Right lobe of liver (tissue), 6 donors: ENCODE measurements around the gene CACNA1C. TPM values are rescaled to one million over a fixed set of nuclear protein-coding genes. Genes with fewer than 3 reads are reported as not detected.

Experiments
- ATAC-seq, 4 donors: fragments of 200-7000 bp; cut with Tn5 transposase; one replicate each; pipeline ENCODE4 v1.9.1; 2020; ENCODE audit warnings: mild to moderate bottlenecking in 4 of 4, moderate library complexity in 4 of 4
- DNase-seq, 3 donors: peaks; one replicate each; pipeline ENCODE4 v3.0.0-alpha.2; 2020
- H3K27ac ChIP-seq, 3 donors: fragments of 200-600 bp; one replicate each; pipeline ENCODE4 v1.8.0; 2022
- H3K27me3 ChIP-seq, 2 donors: fragments of 200-600 bp; one replicate each; pipeline ENCODE4 v1.8.0; 2022
- H3K36me3 ChIP-seq, 4 donors: fragments of 200-600 bp; sonication (generic) in 1 of 4; one replicate each; pipeline versions ENCODE4 v1.5.1 to v1.8.0; 2017 to 2022; ENCODE audit warnings: control low read depth in 1 of 4
- H3K4me1 ChIP-seq, 4 donors: fragments of 200-600 bp; sonication (generic) in 1 of 4; one replicate each; pipeline versions ENCODE4 v1.5.1 to v1.8.0; 2017 to 2022; ENCODE audit warnings: control low read depth in 1 of 4
- H3K4me3 ChIP-seq, 3 donors: fragments of 200-600 bp; one replicate each; pipeline ENCODE4 v1.8.0; 2022
- H3K9me3 ChIP-seq, 4 donors: fragments of 200-600 bp; sonication (generic) in 1 of 4; one replicate each; pipeline versions ENCODE4 v1.5.1 to v1.8.0; 2017 to 2022; ENCODE audit warnings: control low read depth in 1 of 4
- POLR2A ChIP-seq: fragments of 450-650 bp; IDR thresholded peaks from one replicate; pipeline ENCODE4 v1.6.1; 2017; ENCODE audit warnings: antibody characterized with exemption, mild to moderate bottlenecking
- WGBS: methylation state at CpG from one replicate; pipeline ENCODE4 v1.1.6; 2018; ENCODE audit warnings: low coverage, low lambda C conversion rate; ENCODE audit not compliant: insufficient coverage; ENCODE audit errors: missing lambda C conversion rate; 5-methylcytosine and 5-hydroxymethylcytosine counted together
- intact Hi-C, 2 donors: fragments of 100-400 bp; cut with DNase I; formaldehyde crosslinking; loops; one replicate each; pipeline versions ENCODE4 v1.11.2 to v1.14.1; 2022
- total RNA-seq, 6 experiments: library from RNA; depleted of rRNA in 2 of 6; stranded (reverse); fragments of >200 nt in 2 of 6; fragmentation: NEBNext Ultra II Directional in 3 of 6; extraction: Animal tissue kit (Norgen Biotek cat#: 25700) in 3 of 6; gene quantifications; one replicate each; pipeline versions ENCODE4 v1.1.0 to v1.2.4, GENCODE V29; 2016 to 2023
- TF ChIP-seq, protein P1 (sequence below), 4 donors: fragments of 200-600 bp in 3 of 4; fragments of 450-650 bp in 1 of 4; IDR thresholded peaks; one replicate each; pipeline versions ENCODE4 v1.5.1 to v1.8.0; 2016 to 2022; ENCODE audit warnings: antibody characterized with exemption in 4 of 4, mild to moderate bottlenecking in 2 of 4
- donor health status: DM: no; HTN: yes; CAD: no.
- donor health status: DM: no; HTN: no; CAD: no.
- donor health status: DM: no; HTN: no; CAD: no.
- donor health status: DM: no; HTN: yes; CAD: no.
- donor health status: DM: no; HTN: yes; CAD: no.

CACNA1C gene
- total RNA-seq, 6 experiments from 2014 or later, result 0.18 to 1.0 (median 0.57) TPM

DNA sequence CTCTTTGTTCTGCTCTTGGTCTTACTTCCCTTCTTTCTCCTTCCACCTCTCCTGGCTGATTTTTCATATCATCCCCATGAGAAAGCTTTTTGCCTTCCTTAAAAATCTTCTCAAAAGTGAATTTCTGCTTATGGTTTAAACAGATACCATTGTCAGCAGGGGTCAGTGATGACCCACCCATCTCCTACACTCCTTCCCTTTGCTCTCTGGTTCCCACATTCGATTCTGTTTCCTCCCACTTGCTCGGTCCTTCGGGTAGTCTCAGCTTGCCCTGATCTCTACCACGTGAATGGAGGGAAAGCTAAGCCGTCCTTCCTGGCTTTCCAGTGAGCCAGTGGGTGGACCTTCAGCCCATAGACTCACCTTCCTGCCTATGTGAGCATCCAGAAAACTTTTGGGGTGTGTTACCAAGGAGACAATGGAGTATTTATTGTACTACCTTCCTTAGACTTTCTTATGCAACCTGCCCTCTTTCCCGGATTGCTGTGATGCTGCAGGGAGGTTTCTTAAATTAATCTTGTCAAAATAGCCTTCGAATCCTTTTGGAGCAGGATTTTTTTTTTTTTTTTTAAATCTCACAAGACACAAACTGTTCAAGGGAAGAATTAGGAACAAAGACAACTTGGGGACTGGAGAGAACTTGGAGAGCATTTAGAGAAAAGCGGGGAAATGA is 306.3 kb downstream of the CACNA1C start:
- H3K27me3 ChIP-seq, result no peaks in the 10 kb centered on the region
- ATAC-seq (peak in 3 of 4 donors; percentile 28 to 41 (median 38)), DNase-seq (no peak)
- H3K4me3 ChIP-seq, result no peak overlapping the region
- H3K9me3 ChIP-seq, result no peaks in the 10 kb centered on the region
- H3K4me1 ChIP-seq, result no peaks in the 10 kb centered on the region
- no peak for TF ChIP-seq POLR2A
- TF ChIP-seq, protein P1, sequence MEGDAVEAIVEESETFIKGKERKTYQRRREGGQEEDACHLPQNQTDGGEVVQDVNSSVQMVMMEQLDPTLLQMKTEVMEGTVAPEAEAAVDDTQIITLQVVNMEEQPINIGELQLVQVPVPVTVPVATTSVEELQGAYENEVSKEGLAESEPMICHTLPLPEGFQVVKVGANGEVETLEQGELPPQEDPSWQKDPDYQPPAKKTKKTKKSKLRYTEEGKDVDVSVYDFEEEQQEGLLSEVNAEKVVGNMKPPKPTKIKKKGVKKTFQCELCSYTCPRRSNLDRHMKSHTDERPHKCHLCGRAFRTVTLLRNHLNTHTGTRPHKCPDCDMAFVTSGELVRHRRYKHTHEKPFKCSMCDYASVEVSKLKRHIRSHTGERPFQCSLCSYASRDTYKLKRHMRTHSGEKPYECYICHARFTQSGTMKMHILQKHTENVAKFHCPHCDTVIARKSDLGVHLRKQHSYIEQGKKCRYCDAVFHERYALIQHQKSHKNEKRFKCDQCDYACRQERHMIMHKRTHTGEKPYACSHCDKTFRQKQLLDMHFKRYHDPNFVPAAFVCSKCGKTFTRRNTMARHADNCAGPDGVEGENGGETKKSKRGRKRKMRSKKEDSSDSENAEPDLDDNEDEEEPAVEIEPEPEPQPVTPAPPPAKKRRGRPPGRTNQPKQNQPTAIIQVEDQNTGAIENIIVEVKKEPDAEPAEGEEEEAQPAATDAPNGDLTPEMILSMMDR (IDR thresholded peaks at IDR 0.05), result no peak
- intact Hi-C loops, result no loop called here
- no peak overlapping the region for H3K27ac ChIP-seq
- H3K36me3 ChIP-seq, result no peaks in the 10 kb centered on the region
- 30% methylated on average over 8 of the region's 8 CpGs for WGBS

DNA sequence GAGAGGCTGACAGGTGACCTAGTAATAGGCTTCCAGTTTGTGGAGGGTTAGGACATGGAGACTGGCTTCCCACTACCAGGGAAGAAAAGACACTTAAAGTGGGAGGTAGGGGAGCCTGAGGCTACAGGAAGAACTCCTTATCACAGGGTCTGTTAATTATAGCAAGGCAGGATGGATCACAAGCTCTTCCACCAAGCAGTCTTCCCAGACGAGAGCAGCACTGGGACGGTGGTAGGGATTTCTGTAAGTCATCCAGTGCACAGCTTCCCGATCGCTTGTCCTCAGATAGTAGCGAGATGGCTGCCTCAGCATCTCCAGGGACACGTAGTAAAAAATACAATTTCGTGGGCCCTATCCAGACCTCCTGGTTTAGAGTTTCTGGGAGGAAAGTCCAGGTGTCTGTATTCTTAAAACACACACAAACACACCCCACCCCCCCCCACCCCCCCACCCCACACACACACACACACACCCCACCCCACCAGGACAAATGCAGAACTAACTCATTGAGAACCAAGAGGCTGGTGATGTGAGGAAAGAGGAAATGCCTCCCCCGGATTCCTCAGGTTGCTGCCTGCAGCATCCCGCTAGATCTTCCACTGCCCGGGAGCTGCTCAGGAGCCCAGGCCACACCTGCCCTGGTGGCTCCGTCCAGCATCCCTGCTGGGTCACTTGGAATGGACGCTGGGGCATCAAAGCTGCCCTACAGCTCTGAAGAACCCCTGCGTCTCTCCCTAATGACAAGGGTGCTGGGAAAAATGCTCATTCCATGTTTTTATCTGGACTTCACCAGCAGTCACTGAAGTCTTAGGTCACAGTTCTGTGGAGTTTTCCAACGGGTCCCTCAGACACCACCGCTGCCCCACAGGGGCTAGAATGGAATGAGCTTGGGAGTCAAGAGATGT is 307.2 kb downstream of the CACNA1C start:
- Histone ChIP-seq H3K27ac (no peak overlapping the region), H3K4me3 (no peak overlapping the region), H3K27me3 (no peaks in the 10 kb centered on the region), H3K4me1 (no peaks in the 10 kb centered on the region), H3K36me3 (no peaks in the 10 kb centered on the region), H3K9me3 (no peaks in the 10 kb centered on the region)
- 42% methylated on average over 6 of the region's 15 CpGs for WGBS
- TF ChIP-seq POLR2A, result no peak
- TF ChIP-seq, protein P1 (IDR thresholded peaks at IDR 0.05), result no peak
- intact Hi-C loops, result no loop called here
- no peak for ATAC-seq
- peak in 1 of 3 donors; percentile 14 for DNase-seq

DNA sequence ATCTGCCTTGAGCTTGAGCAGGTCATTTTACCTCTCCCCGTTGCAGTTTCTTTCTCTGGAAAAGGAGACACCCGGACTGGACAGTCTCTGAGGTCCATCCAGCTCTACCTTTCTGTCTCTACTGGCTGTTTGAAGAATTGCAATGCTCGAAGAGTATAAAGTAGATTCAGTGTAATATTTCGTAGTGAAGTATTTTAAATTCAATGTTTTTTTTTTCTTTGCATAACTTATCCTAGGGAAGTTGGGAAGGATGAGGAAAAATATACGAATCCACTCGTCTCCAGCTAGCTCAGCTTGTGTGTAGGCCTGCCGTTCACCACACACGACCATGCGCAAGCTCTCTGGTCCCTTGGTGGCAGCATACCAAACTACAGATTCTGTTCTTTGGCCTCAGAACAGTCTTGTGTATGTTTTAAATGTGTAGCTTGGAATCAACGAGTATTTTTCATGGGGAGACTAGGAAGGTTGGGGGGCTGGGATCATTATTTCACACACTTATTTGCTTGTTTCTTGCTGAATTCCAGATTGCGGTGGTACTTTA is 307.9 kb downstream of the CACNA1C start:
- no peaks in the 10 kb centered on the region for H3K27me3 ChIP-seq
- TF ChIP-seq, protein P1 (IDR thresholded peaks at IDR 0.05), result peak in 1 of 4 donors; percentile 7
- TF ChIP-seq POLR2A, result no peak
- no peaks in the 10 kb centered on the region for H3K36me3 ChIP-seq
- H3K9me3 ChIP-seq, result no peaks in the 10 kb centered on the region
- DNase-seq, result no peak
- 64% methylated on average over 11 of the region's 11 CpGs for WGBS
- H3K4me1 ChIP-seq, result no peaks in the 10 kb centered on the region
- intact Hi-C loops, result no loop called here
- H3K27ac ChIP-seq, result no peak overlapping the region
- H3K4me3 ChIP-seq, result no peak overlapping the region
- no peak for ATAC-seq

DNA sequence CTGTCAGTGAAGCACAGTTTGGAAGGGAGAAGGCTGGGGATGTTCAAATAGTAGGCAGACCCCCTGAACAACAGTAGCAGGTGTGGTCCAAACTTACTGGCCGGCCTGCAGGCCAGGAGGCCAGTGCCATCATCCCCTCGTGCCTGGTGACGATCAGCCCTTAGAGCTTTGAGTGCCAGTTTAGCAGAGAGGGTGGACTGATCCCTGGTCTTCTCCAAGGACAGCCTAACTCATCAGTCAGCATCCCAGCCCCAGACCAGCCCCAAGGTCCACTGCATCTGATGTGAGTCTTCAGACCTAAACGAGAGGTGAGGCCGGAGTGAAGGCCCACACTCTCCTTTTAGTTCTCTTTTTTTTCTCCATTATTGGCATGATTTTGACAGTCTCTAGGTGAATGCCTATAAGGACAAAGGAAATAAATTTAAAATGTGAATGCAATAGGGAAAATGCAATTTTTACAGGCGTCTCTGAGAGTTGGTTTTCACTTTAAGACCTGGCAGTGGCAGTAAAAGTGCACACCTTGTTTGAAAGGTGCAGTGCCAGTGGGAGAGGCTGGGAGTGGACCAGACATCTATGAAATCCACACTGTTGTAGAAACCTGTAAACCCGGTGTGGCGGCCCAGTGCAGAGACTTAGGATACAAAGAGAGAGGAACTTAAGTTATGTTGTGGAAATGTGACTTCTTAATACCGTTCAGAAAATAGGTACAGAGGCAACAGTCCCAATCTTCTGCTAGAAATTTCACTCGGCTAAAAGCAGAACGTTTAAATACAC is 311.2 kb downstream of the CACNA1C start:
- no peak overlapping the region for H3K4me3 ChIP-seq
- H3K4me1 ChIP-seq, result no peaks in the 10 kb centered on the region
- DNase-seq, result no peak
- H3K27me3 ChIP-seq, result no peaks in the 10 kb centered on the region
- TF ChIP-seq, protein P1 (IDR thresholded peaks at IDR 0.05), result no peak
- no peak for TF ChIP-seq POLR2A
- no peak overlapping the region for H3K27ac ChIP-seq
- intact Hi-C loops, result no loop called here
- H3K36me3 ChIP-seq, result no peaks in the 10 kb centered on the region
- 80% methylated on average over 6 of the region's 11 CpGs for WGBS
- ATAC-seq, result no peak
- no peaks in the 10 kb centered on the region for H3K9me3 ChIP-seq
